BE2C (cell line): Measurements from ENCODE around the gene TIMP3.

Experiments used
- DNase-seq: peaks from one replicate; pipeline ENCODE4 v3.0.0-alpha.2; 2020
- H3K27me3 ChIP-seq: fragments of 250-450 bp; sonication (Bioruptor Pico); 2 replicates; pipeline ENCODE4 v1.5.1; 2020; ENCODE audit warnings: mild to moderate bottlenecking
- H3K36me3 ChIP-seq: fragments of 250-450 bp; sonication (Bioruptor Pico); 2 replicates; pipeline ENCODE4 v1.5.1; 2020; ENCODE audit warnings: mild to moderate bottlenecking
- H3K4me1 ChIP-seq: fragments of 250-450 bp; sonication (Bioruptor Pico); 2 replicates; pipeline ENCODE4 v1.5.1; 2020
- H3K4me3 ChIP-seq: 2 replicates; pipeline ENCODE4 v1.5.1; 2011; ENCODE audit warnings: low read depth, low read length
- H3K9me3 ChIP-seq: fragments of 250-450 bp; sonication (Bioruptor Pico); 2 replicates; pipeline ENCODE4 v1.5.1; 2020
- CTCF ChIP-seq: IDR thresholded peaks from 2 replicates; pipeline ENCODE4 v1.5.1; 2012; ENCODE audit warnings: mild to moderate bottlenecking, low read depth, low read length

Gene TIMP3

GRCh38 chr22:32815943-32816342 lies 14.4 kb downstream of the TIMP3 start:
- no peak for DNase-seq
- no peak overlapping the region for H3K4me3 ChIP-seq
- H3K4me1 ChIP-seq = no peaks in the 10 kb centered on the region; the same call in 1 of the 2 replicates
- no peaks in the 10 kb centered on the region for H3K9me3 ChIP-seq
- H3K36me3 ChIP-seq = no peaks in the 10 kb centered on the region
- TF ChIP-seq CTCF = no peak
- no peaks in the 10 kb centered on the region for H3K27me3 ChIP-seq

DNA sequence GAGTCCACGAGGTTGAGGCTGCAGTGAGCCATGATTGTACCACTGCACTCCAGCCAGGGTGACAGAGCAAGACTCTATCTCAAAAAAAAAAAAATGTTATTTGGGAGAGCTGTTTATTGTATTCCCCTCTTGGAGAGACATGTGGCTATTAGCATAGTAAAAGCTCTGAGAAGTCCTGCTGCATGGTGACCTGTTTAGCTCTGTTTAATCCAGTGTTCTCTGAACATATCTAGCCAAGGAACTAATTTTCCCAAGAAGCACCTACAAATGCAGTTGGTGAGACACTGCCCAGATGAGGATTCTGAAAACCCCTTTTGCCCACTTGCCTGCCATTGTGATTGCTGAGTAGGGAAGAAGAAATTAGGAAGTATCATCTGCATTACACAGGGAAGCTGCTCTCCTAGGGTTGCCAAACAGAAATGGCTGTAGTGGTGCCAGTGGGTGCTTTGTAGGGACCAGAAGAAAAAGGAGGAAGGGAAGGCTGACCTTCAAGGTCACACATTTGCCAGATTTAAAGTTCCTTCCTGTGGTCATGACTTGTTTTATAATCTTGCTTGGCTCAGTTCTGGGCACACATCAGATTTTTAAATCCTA lies 15.7 kb downstream of the TIMP3 start:
- no peaks in the 10 kb centered on the region for H3K27me3 ChIP-seq
- no peaks in the 10 kb centered on the region for H3K36me3 ChIP-seq
- DNase-seq = no peak
- H3K9me3 ChIP-seq = no peaks in the 10 kb centered on the region
- TF ChIP-seq CTCF = no peak
- no peaks in the 10 kb centered on the region; the same call in 1 of the 2 replicates for H3K4me1 ChIP-seq
- no peak overlapping the region for H3K4me3 ChIP-seq

DNA sequence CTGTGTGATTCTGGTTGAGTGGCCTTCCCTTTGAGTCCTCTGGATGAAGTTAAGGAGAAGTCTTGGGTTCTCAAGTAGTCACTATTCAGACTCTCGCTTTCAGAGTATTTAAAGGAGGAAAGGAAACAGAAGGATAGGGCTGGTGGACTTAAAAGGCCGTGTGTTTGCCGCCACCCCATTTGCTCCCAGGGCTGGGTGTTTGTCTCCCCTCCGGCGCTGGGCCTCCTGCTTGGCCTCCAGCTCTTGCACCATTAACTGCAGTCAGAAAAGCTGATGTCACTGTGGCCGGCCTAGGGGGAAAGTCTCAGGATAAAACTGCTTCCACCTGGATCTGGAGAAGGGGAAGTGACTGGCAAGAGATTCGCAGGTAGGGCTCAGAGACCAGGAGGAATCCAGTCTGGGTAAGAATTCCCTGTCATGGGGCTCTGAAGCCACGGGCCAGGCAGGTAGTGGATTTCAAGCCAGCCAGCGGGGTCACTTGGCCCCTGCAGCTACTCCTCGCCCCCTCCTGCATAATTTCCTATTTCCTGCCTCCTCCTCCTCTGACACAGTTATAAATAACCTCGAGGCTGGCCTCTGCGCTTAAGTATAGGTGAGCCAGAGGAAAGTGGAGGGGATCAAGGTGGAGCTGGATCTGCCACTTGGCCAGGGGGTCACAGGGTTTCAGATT lies 17.1 kb downstream of the TIMP3 start:
- no peak overlapping the region for H3K4me3 ChIP-seq
- H3K4me1 ChIP-seq = no peaks in the 10 kb centered on the region; the same call in 1 of the 2 replicates
- DNase-seq = no peak
- no peak for TF ChIP-seq CTCF
- H3K27me3 ChIP-seq = no peaks in the 10 kb centered on the region
- H3K36me3 ChIP-seq = no peaks in the 10 kb centered on the region
- no peaks in the 10 kb centered on the region for H3K9me3 ChIP-seq

DNA sequence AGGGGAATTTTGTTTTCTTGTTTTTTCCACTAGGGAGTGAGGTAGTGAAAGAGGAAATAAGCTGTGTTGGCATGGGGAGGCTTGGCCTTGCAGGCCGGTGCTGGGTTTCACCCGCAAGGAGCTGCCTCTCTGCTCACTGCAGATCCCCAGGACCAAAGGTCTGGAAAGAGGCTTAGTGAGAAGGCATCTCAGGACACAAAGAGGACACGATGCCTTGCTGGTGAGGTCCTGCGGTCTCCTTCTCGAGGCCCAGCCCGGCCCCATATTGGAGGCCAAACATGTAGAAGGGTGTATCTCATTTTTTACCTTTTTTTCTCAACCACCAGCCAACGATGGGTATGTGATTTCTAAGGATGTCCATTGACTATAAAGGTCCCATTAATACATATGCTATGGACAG lies 17.6 kb downstream of the TIMP3 start:
- DNase-seq = no peak
- no peaks in the 10 kb centered on the region for H3K27me3 ChIP-seq
- H3K9me3 ChIP-seq = no peaks in the 10 kb centered on the region
- no peaks in the 10 kb centered on the region for H3K36me3 ChIP-seq
- no peaks in the 10 kb centered on the region; the same call in 1 of the 2 replicates for H3K4me1 ChIP-seq
- no peak for TF ChIP-seq CTCF
- no peak overlapping the region for H3K4me3 ChIP-seq

GRCh38 chr22:32820131-32821119 lies 18.9 kb downstream of the TIMP3 start:
- Histone ChIP-seq H3K4me3 (no peak overlapping the region), H3K36me3 (no peaks in the 10 kb centered on the region), H3K9me3 (no peaks in the 10 kb centered on the region), H3K27me3 (no peaks in the 10 kb centered on the region), H3K4me1 (no peaks in the 10 kb centered on the region; the same call in 1 of the 2 replicates)
- no peak for DNase-seq
- no peak for TF ChIP-seq CTCF
